Fibroblast of lung (primary cell): ENCODE measurements around the gene EFHB.

Experiments
- EZH2 ChIP-seq: IDR thresholded peaks from 2 replicates; pipeline ENCODE4 v1.5.1; 2012; ENCODE audit warnings: low read length, control low read depth, mild to moderate bottlenecking; ENCODE audit errors: missing control alignments
- TF ChIP-seq, protein P1 (sequence below), 2 donors: IDR thresholded peaks in 1 of 2; conservative IDR thresholded peaks in 1 of 2; 1 replicate in 1 of 2; 2 replicates in 1 of 2; pipeline ENCODE4 v1.5.1; 2011 to 2012; ENCODE audit warnings: low read length in 2 of 2, control low read depth in 1 of 2, inconsistent platforms in 1 of 2, low read depth in 1 of 2, mild to moderate bottlenecking in 1 of 2

DNA sequence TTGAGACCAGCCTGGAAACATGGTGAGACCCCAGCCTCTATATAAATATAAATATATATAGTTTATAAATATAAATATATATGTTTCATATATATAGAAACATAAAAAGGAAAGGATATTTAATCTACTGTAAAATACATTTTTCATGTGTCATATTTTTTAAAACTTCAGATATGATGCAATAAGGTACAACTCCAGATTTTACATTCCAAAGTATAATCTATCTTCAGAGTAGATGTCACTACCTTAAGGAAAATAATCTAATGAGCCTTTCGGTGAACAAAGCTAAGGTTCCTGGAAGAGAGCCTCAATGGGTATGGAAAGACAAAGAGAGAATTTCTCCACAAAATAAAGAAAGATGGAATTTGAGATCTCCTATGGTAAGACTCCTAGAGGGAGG lies 16.9 kb downstream of the EFHB start:
- TF ChIP-seq, protein P1, sequence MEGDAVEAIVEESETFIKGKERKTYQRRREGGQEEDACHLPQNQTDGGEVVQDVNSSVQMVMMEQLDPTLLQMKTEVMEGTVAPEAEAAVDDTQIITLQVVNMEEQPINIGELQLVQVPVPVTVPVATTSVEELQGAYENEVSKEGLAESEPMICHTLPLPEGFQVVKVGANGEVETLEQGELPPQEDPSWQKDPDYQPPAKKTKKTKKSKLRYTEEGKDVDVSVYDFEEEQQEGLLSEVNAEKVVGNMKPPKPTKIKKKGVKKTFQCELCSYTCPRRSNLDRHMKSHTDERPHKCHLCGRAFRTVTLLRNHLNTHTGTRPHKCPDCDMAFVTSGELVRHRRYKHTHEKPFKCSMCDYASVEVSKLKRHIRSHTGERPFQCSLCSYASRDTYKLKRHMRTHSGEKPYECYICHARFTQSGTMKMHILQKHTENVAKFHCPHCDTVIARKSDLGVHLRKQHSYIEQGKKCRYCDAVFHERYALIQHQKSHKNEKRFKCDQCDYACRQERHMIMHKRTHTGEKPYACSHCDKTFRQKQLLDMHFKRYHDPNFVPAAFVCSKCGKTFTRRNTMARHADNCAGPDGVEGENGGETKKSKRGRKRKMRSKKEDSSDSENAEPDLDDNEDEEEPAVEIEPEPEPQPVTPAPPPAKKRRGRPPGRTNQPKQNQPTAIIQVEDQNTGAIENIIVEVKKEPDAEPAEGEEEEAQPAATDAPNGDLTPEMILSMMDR (conservative IDR thresholded peaks at IDR 0.05 in 1 of 2, IDR thresholded peaks at IDR 0.05 in 1 of 2; ENCODE audit: low read depth in 1 of 2, low read length in 2 of 2) = no peak
- no peak for TF ChIP-seq EZH2
